Measurements from ENCODE around the gene GM2A.
A peak's percentile ranks its signal among the peaks of the same experiment; 100 is the strongest.

- TF ChIP-seq POLR2AphosphoS5 (IDR thresholded peaks at IDR 0.05; ENCODE audit: borderline replicate concordance, low read depth, low read length) (peak; percentile 65), EZH2 (IDR thresholded peaks at IDR 0.05) (no peak), FOXP2 (optimal IDR thresholded peaks at IDR 0.05; ENCODE audit: control extremely low read depth, extremely low read length, insufficient read depth) (no peak)
Observed at GRCh38 chr5:151252762-151253604, at the start of gene GM2A.
